ENCODE results near the gene KANK3.

DNA sequence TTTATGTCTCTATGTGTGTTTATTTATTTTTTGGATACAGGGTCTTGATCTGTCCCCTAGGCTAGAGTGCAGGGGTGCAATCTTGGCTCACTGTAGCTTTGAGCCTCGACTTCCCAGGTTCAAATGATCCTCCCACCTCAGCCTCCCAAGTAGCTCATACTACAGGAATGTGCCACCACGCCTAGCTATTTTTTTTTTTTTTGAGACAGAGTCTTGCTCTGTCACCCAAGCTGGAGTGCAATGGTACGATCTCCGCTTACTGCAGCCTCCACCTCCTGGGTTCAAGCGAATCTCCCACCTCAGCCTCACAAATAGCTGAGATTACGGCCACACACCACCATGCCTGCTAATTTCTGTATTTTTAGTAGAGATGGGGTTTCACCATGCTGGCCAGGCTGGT, 15.9 kb upstream of the KANK3 start:
- no peak for TF ChIP-seq CTCF (IDR thresholded peaks at IDR 0.05; ENCODE audit: insufficient read depth, low read depth, low read length)
- TF ChIP-seq EZH2 (IDR thresholded peaks at IDR 0.05; ENCODE audit: insufficient read depth, low read length): no peak
